Islet precursor cell (in vitro differentiated cells): ENCODE measurements around the gene VARS2.
A peak's percentile ranks its signal among the peaks of the same experiment; 100 is the strongest.

Experiments
- DNase-seq: peaks from one replicate; pipeline ENCODE4 v3.0.0-alpha.2; 2018

Gene VARS2

DNA sequence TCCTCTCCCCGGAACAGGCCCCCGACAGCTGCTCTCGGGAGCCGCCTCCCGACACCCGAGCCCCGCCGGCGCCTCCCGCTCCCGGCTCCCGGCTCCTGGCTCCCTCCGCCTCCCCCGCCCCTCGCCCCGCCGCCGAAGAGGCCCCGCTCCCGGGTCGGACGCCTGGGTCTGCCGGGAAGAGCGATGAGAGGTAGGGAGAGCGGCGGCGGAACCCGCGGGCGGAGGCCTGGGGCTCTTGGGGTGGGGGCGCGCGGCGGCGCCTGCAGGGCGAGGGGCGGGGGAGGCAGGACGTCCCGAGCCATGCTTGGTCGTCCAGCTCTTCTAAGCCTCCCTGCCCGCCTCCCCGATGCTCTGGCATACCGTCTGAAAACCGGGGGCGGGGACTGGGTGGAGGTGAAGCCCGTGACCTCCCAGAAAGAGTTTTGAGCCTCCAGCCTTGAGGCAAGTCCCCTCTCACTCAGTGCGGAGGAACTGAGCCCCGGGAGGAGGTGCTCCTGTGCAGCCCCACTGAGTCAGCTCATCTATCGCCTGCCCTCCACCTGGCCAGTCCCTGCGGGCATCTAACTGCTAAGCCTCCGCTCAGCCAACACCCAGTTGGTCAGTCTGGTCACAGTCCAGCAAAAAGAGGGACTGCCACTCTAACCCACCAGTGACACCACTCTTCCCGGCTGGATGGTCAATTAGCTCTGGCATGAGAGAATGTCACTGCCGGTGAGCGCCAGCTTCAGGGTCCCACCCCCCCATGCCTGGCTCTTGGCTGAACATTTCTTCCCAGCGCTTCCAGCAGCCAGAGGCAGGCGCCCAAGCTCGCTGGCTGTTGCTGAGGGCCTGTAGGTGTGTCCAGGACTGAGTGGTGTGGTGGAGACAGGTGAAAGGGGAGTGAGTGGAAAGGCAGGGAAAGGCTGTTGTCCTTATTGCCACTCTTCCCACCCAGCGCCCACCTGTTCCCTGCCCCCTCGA lies 29.2 kb upstream of the VARS2 start:
- DNase-seq = peak; percentile 83

DNA sequence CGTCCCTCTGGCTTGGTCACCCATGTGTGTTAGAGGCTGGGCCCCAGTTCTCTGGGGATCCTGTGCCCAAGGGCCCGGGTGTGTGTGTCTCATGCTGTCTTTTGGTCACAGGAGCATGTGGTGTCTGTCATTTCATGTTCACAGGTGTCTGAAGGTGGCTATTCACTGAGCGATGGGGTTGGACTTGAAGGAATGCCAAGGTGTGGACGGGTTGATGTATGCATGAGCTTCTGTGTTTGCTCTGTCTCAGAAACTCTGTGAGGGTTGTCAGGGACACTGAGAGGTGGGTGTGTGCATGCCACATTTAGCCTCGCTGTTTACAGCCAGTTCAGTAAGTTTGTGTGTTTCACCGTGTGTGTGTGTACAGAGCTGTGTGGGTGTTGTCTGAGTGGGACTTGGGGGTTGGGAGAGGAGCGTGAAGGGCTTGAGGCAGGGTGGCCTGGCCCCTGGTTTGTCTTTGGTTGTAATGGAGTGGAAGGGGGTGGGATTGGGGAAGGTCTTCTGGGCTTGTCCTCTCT lies 28.5 kb upstream of the VARS2 start:
- peak; percentile 62 for DNase-seq

DNA sequence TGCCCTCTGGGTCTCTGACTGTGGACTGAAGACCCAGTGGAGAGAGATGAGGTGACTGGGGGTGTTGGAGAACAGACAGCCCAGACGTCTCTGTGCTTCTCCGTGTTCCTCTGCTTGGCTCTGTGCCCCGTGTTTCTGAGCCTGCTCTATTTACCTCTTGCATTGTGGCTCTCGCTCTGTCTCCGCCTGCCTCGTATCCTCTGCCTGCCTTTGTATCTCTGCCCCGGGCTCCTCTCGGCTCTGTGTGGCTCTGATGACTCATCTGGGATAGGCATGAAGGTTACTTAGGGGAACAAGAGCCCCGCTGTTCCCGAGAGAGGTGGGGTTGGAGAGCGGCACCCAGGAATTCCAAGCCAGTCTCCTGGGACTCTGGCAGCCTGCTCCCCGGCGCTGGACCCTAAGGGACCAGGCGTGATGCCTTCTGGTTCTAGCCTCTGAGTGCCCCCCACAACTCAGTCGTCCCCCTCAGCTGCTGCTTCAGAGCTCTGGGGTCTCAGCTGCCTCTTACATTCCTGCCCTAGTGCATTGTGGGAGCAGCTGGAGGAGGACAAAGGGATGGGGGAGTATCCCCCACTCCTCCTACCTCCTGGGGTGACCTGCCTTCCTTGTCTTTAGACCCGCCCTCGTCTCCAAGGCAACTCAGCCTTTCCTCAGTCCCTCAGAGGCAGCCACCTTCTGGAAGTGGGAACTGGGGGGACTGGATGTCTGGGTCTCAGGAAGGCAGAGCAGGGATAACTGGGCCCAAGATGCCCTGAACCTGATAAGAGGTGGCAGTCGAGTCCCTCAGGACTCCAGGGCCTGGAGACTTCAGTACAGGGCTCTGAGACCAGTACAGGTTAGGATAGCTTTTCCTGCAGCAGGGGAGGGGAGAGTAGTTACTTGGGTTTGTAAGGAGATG lies 27.8 kb upstream of the VARS2 start:
- DNase-seq = peak; percentile 96

DNA sequence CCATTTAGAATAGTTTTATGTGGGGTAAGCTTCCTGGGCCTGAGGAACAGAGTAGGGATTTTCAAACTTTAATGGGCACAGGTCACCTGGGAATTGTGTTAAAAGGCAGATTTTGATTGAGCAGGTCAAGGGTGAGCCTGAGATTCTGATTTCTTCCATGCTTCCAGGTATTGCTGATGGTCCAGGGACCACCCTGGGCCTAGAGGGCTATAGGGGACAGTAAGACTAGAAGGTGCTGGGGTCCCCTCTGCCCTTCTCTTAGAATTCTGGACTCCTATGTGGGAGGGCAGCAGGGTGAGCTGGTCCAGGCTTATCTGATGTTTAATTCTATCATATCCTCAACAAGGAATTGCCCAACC lies 27.2 kb upstream of the VARS2 start:
- no peak for DNase-seq

DNA sequence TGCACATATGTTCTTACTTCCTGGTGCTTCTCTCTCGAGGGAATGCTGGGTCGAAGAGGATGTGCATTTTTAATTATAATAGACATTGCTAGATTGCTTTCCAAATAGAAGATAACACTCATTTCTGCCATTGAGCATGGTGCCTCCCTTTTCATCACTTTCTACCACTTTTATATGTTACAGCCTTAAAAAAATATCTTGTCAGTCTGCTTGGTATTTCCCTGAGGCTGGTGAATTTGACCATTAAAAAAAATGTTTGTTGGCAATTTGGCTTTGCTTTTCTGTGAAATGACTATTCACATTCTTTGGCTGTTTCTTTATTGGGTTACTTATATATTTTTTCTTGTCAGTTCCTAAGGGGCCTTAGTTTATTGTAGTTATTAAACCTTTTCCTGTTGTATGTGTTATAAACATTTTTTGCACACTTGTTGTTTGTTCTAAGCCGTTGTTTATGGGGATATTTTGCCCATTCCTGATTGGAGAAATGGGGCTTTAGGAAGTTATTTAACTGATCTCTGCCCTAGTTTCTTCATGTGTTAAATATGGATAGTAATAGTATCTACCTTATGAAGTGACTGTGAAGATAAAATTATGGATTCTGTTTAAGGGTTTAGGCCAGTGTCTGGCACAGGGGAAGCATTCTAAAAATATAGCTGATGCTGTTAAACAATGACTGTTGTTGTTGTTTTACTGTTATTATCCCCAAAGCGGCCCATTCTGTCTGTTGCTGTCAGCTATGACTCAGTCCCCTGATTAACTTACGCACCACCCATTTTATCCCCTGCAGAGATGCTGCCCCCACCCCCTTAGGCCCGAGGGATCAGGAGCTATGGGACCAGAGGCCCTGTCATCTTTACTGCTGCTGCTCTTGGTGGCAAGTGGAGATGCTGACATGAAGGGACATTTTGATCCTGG lies 25.9 kb upstream of the VARS2 start:
- DNase-seq = peak; percentile 67

DNA sequence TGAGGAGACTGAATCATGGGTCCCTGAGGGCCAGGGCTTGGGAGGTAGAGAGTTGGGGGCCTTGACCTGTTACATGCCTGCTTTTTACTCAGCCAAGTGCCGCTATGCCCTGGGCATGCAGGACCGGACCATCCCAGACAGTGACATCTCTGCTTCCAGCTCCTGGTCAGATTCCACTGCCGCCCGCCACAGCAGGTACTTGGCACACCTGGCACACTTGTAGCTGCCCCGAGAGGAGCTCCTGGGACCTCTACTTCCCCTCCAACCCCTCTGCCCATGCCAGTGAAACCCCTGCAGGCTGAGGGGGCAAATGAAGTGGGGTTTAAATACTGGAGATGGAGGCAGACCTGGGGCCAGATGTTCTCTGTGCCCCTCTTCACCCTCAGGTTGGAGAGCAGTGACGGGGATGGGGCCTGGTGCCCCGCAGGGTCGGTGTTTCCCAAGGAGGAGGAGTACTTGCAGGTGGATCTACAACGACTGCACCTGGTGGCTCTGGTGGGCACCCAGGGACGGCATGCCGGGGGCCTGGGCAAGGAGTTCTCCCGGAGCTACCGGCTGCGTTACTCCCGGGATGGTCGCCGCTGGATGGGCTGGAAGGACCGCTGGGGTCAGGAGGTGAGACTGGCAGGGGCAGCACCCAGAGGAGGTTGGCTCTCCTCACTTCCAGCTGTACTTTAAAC lies 25.1 kb upstream of the VARS2 start:
- no peak for DNase-seq

DNA sequence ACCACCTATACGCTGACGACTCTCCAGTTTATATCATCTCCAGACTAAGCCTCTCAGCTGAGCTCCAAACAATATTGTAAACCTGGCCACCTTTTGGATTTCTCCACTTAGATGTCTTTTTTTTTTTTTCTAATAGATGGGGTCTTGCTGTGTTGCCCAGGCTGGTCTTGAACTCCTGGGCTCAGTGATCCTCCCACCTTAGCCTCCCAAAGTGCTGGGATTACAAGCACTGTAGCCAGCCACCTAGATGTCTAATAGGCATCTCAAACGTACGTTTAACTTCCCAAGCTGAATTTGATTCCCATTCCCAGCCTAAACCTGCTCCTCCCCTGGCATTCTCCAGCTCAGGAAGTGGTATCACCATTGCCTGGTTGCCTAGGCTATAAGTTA lies 24.5 kb upstream of the VARS2 start:
- DNase-seq = no peak

DNA sequence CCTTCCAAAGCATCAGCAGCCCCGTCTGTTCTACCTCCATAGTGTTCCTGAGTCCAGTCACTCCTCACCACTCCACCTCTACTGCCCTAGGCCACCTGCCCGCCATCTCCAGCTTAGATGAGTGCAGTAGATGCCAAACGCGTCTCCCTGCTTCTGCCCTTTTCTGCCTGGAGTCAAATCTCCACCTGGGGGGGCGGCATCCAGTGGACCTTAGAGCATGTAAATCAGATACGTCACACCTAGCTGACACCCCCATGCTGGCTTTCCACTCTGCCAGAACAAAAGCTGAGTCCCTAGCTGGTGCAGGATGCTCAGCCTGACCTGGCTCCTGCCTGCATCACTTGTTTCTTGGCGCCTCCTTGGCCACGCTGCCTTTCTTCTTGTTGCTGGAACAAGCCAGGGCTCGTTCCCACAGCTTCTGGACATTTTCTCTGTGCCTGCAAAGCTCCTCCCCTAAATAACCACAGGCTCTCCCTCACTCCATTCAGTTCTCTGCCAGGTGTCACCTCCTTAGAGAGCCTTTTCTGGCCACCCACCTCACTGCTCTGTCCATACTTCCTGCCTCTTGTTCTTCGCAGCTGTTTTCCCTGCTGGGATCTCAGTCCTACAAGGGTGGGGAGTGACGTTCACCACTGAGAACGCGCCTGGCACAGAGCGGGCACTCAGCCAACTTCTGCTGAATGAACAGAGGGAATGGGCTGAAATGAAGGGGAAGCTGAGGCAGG lies 24.0 kb upstream of the VARS2 start:
- no peak for DNase-seq

DNA sequence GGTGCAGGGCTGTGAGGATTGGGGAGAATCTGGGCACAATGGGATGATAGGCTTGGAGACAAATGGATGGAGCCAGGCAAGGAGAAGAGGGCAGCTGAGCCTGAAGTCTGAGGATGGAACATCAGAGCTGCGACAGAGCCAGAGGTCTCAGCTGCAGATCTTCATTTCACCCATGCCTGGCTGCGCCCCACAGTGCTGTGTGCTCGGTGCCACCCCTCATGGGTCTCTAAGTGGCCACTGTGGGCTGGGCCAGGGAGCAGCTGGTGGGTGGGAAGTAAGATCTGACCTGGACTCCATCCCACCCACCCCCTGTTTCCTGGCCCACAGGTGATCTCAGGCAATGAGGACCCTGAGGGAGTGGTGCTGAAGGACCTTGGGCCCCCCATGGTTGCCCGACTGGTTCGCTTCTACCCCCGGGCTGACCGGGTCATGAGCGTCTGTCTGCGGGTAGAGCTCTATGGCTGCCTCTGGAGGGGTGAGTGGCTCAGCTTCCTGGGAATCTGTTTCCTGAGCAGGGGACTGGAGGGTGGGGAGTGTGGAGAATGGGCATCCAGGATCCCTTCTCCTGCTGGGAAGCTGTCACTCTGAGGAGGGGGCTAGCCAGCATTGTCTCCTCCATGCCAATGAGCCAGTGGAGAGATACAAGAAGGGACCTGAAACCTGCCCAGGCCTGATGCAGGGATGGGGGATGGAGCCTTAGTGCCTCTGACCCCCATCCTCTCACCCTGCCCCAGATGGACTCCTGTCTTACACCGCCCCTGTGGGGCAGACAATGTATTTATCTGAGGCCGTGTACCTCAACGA lies 23.2 kb upstream of the VARS2 start:
- no peak for DNase-seq

DNA sequence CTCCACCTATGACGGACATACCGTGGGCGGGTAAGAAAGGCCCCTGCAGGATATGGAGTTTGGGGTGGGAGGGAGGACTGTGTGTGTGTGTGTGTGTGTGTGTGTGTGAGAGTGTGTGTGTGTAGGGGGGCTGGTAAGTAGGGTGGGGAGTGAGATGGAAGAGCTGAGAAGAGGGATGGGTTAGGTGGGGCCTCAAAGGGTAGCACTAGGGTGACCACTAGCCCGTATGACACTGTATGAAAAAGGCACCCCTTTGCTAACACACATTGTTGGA lies 22.7 kb upstream of the VARS2 start:
- DNase-seq = no peak

DNA sequence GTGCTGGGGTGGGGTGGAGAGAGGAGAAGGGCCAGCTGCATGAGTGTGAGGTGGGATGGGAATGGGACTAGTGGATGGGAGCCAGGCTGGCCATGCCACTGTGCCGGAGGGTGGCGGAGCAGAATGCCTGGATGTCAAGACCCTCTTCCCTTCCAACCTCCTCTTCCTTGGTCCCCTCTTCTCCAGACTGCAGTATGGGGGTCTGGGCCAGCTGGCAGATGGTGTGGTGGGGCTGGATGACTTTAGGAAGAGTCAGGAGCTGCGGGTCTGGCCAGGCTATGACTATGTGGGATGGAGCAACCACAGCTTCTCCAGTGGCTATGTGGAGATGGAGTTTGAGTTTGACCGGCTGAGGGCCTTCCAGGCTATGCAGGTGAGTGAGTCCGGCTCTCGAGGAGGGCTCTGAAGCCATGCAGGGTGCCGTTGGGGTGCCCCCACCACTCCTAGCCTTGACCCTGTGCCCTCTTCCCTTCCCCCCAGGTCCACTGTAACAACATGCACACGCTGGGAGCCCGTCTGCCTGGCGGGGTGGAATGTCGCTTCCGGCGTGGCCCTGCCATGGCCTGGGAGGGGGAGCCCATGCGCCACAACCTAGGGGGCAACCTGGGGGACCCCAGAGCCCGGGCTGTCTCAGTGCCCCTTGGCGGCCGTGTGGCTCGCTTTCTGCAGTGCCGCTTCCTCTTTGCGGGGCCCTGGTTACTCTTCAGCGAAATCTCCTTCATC lies 22.1 kb upstream of the VARS2 start:
- no peak for DNase-seq

DNA sequence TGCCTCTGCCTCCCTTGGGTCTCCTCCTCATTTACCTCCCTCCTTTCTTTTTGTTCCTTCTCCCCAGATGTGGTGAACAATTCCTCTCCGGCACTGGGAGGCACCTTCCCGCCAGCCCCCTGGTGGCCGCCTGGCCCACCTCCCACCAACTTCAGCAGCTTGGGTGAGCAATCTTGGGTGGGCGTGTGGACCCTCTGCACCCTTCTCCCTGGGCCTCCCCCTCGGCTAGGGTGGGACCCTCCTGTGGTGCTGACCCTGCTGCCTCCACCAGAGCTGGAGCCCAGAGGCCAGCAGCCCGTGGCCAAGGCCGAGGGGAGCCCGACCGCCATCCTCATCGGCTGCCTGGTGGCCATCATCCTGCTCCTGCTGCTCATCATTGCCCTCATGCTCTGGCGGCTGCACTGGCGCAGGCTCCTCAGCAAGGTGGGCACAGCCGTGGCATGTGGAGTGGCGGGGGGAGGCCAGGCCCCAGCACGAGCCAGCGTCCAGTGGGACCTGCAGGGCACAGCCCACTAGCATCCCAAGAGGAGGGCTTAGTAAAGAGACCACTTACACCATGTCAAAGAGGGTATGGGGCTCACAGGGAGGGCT lies 20.9 kb upstream of the VARS2 start:
- no peak for DNase-seq

DNA sequence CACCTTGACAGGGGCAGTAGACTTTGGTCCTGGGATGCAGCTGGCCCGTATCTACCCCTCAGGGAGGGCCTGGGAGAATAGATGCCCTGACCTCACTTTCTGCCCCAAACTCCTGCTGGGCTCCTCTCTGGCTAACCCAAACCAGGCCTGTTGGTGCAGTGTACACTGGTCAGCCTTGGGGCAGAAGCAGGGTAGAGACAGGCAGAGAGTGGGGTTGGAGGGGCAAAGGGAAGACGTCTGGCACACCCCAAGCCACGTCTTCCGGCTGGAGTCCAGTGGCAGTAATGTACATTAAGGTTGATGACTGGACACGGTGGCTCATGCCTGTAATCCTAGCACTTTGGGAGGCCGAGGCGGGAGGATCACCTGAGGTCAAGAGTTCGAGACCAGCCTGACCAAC lies 20.4 kb upstream of the VARS2 start:
- no peak for DNase-seq

DNA sequence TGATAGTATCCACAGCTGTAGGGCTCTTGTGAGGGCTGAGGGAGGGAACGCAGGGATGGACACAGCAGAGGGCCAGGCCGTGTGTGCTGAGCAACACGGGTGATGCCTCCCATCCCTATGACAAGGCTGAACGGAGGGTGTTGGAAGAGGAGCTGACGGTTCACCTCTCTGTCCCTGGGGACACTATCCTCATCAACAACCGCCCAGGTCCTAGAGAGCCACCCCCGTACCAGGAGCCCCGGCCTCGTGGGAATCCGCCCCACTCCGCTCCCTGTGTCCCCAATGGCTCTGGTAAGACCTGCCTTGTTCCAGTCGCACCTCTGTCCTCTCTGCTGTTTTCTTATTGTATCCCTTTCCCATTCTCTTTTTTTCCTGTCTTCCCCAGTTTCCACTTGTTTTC lies 19.7 kb upstream of the VARS2 start:
- no peak for DNase-seq

DNA sequence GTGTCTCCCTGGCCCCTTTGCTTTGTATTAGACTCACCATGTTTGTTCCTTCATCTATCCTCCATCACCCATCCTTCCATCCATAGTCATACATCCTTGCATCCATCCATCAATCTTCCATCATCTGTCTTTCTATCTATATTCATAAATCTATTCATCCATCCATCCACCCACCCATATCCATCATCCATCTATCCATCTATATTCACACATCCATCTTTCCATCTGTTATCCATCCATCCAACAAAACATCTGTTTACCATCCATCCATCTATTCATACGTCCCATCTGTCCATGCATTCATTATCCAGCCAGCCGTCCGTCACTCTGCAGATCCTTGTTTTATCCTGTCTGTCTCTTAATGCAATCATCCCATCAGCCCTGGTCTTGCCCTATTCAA lies 19.1 kb upstream of the VARS2 start:
- no peak for DNase-seq

DNA sequence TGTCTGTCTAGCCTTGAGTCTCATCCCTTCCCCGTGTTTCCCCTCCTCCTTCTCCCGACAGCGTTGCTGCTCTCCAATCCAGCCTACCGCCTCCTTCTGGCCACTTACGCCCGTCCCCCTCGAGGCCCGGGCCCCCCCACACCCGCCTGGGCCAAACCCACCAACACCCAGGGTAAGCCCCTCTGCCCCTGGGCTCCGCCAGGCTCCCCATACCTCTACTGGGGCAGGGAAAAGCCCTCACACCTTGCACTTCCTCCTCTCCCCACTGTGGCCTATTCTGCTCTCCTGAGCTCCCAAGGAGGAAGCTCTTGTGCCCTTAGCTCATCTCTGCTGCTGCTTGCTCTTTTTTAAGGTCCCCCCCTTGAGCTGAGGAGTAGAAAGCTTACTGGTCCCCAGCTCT lies 18.7 kb upstream of the VARS2 start:
- no peak for DNase-seq

DNA sequence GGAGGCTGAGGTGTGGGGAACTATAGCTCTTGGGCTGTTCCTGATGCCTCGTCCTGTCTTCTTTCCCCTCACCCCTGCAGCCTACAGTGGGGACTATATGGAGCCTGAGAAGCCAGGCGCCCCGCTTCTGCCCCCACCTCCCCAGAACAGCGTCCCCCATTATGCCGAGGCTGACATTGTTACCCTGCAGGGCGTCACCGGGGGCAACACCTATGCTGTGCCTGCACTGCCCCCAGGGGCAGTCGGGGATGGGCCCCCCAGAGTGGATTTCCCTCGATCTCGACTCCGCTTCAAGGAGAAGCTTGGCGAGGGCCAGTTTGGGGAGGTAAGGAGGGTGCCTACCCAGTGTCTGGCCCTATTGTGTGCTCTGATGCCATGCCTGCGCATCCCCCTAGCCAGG lies 17.5 kb upstream of the VARS2 start:
- no peak for DNase-seq

DNA sequence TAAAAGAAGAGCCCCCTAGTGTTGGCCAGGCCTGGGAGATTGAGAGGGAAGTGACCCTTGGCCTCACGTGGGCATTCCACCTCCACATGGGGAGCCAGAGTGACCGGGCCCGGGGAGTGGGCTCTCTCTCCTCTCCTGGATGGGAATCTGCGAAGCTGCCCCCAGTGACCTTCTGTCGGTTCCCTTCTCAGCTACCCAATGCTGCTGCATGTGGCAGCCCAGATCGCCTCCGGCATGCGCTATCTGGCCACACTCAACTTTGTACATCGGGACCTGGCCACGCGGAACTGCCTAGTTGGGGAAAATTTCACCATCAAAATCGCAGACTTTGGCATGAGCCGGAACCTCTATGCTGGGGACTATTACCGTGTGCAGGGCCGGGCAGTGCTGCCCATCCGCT lies 16.2 kb upstream of the VARS2 start:
- no peak for DNase-seq

DNA sequence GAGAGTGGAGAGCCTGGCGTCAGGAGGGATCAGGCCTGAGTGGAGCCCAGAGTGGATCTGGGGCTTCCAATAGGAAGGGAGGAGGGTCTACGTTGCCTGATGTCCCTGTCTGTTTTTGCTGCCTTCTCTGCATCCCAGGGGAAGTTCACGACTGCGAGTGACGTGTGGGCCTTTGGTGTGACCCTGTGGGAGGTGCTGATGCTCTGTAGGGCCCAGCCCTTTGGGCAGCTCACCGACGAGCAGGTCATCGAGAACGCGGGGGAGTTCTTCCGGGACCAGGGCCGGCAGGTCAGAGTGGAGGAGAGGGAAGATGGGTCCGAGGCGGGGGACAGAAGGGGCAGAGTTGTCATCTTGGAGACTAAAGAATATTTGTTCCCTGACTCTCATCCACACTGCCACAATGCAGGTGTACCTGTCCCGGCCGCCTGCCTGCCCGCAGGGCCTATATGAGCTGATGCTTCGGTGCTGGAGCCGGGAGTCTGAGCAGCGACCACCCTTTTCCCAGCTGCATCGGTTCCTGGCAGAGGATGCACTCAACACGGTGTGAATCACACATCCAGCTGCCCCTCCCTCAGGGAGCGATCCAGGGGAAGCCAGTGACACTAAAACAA lies 15.2 kb upstream of the VARS2 start:
- DNase-seq = no peak
